HG03064 (cell line): ENCODE measurements around the gene ZNF124.

Experiments used
- ATAC-seq: cut with Tn5 transposase; IDR thresholded peaks from one replicate; pipeline ENCODE4 v1.9.1; 2021; ENCODE audit warnings: low read depth; ENCODE audit not compliant: unreplicated experiment

ZNF124 gene

GRCh38 chr1:247114351-247115140 is 57.3 kb downstream of the ZNF124 start:
- ATAC-seq: no peak

DNA sequence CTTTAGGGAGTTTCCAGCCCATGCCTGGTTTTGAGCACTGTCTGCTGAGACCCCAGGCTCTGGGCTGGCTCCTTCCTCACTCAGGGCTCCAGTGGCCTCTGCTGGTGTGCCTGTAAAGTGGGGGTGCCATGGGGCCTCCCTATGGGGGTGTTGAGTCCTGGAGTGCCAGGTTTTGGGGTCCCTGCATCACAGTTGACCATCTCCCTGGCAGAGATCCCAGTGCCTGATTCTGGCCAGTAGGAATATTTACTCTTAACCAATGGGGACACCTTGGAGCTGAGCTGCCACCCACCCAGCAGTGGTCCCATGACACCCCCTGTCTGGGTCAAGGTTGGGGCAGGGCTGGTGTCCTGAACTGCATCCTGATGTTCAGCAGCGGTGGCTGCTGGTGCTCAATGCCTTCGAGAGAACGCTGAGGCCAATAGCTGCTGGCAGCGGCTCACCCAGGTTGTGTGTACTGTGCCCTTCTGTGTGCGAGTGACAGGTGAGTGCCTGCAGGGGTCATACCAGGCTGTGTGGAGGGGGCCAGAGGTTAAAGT is 58.0 kb downstream of the ZNF124 start:
- ATAC-seq: no peak

- no peak for ATAC-seq
These were observed 58.7 kb downstream of the ZNF124 start for GRCh38 chr1:247113094-247113497.

DNA sequence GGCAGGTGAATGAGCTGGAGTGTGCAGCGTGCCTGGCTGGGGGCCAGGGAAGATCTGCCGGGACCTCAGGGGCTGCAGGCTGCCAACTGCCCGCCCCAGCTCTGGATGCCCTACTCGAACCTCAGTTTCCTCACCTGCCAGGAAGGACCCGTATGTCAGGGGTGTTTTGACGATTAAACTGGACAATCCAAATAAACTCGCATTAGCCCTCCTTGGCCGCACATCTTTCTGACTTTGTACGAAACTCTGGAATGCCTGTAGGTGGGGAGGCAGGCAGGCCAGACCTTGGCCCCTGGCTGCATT is 59.4 kb downstream of the ZNF124 start:
- ATAC-seq: no peak

DNA sequence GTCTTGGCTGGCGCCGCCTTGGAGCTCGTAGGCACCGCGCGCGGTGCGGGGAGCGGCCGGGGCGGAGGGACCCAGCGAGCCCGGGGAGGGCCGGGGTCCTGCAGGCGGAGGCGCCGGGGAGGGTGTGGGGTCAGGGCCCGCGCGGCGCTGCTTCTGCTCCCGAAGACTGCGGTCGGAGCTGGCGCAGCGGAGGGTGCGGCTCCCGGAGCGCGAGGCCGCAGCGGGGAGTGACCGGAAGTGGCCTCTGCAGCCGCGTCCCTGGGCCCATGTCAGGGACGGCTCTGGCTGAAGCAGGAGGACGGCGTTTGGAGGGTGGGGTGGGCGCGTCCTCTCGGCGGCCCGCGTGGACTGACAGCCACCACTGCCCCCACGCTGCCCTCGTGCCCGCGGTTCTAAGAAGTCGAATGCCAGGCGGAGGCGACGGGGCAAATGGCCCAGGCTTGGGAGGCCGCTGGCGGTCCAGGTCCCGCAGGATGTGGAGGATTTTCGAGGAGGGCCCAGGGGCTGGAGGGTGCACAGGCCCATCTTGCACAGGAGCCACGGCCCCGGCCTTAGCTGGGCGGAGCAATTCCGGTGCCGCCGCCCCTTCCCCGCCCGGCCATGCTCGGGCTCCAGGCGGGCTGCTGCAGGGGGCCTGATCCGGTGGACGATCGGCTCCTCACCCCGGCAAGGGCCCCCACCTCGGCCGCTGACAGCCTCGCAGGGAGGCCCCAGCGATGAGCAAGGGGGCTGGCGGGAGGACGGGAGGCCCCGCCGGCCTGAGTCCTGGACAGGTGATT is 59.9 kb downstream of the ZNF124 start:
- no peak for ATAC-seq

- no peak for ATAC-seq
These were observed 60.5 kb downstream of the ZNF124 start for GRCh38 chr1:247111259-247111699.

DNA sequence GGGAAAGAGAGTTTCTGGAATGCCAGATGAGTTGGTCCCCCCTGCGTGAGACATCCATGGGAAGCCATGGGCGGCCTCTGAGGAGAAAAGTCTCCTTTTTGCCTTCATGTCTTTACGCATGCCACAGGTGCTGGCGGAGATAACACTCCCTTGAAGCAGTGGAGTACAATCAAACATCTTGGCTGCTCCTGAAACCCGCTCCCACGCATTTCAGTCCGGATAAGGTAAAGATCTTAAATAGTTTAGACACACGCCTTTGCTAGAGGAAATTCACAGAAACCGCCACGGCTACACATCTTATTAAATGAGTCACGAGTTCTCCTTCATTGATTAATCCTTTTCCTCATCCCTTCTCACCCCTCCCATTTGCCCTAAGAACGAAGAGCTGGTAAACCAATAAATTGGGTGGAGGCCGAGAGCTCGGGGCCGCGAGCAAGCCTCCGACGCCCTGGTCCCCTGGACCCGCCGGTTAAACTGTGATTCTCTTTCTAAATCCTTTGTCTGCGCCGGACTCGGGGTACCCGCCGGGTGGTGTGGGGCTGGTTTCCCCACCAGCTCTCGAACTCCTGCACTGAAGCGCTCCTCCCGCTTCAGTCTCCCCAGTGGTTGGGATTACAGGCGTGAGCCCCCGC is 61.1 kb downstream of the ZNF124 start:
- no peak for ATAC-seq

DNA sequence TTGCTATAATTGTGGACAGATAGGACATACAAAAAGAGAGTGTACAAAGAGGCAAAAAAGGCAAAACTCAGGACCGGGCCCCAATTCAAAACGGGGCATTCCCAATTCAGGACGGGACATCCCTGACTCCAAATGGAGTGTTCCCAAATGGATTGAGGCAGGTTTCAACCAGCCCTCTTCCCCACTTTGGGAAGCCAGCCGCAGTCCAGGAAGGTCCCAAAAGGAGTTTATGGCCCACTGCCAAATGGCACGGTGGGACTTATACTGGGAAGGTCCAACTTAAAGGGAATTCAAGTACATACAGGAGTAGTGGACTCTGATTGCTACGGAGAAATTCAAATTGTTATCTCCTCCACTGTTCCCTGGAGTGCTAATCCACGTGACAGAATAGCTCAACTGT is 64.1 kb downstream of the ZNF124 start:
- ATAC-seq: no peak

GRCh38 chr1:247105966-247106365 is 65.9 kb downstream of the ZNF124 start:
- no peak for ATAC-seq
